Measurements from ENCODE around the gene TRNT1. TPM values are rescaled to one million over a fixed set of nuclear protein-coding genes. Genes with fewer than 3 reads are reported as not detected.
A peak's percentile ranks its signal among the peaks of the same experiment; 100 is the strongest.

Gene TRNT1
- polyA plus RNA-seq, 1 donor: 15.9 TPM

DNA sequence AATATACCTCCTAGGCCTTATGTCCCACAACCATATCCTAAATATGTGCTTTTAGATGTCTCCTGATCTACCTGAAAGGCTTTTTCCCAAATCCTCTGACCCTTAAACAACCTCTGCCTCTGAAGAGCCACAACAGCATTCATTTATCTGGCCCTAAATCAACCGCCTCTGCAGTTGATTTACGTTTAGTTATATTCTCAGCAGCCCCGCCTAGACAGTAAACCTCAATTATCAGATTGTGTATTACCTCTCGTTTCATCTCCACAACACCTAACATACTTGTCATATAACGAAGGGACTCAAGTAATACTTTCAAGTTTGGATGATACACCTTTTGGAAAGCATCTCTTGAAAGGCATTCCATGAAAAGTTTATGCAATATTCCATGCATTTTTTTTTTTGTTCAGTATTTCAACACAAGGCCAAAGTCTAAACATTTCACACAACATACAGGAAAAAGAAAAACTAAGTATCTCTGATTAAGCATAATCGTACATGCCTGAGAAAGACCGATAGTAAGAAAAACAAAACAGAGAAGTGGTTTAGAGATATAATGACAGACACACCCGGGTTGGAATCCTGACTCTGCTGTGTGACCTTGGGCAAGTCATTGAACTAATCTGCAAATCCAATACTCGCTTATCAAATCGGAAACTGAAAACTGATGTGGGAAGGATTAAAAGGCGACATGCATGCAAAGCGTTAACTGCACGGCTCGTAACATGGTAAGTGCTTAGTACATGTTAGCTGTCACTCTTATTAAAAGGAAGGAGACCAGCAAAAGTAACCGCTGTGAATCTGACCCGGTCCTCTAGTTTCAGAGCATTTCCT is 52.0 kb downstream of the TRNT1 start:
- no peak for DNase-seq (ENCODE audit: low read depth)

DNA sequence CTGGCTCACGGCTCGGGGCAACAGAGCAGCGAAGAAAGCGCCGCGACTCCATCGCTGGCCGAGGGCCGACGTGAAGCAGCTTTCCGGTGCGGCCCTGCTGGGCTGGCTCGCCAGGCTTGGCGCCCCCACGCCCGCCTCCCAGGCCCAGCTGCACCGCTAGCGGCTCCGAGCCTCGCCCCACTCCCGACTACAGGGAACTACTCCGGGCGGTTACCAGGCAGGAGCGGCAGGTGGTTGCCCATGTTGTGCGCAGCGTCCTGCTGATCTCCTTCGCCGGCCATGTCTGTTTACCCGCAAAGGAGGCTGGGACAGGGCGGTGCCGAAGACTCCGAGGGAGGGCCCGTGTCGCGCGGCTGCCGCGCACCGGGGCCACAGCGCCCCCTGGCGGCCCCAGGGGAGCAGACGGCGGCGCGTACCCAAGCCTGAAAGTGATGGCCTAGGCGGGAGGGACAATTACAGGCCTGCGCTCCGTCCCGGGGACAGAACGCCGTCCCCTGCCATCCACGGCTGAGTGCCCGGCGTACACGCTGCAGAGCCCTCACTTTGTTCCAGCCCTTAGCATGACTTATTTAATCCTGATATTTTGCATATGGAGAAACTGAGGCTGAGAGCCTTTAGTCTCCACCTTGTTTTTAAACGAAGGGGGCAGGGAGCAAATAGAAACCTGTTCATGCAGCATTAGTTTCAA is 52.8 kb downstream of the TRNT1 start, which contains the start of gene CRBN:
CRBN (minus strand) TSS at position 285 of the 688 bp plus-strand sequence; CDS start at position 281, 4 bp downstream.
- peak; percentile 56 for DNase-seq (ENCODE audit: low read depth)

DNA sequence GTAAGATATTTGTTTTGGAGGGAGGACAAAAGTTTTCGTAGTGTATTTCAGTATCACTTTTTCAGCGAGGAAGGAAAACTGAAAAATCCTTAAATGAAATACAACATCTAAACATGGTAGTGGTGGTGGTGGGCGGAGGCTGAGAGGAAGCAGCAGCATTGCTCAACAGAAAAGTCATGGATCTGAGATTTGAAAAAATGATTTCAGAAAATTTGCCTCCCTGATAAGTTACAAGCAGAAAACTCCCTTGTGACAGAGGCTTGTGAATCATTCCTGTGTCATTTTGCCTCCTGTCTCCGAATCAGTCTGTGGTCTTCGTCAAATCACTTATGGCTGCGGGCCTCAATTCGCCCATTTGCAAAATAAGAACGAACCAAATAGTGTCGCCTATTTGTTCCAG is 53.7 kb downstream of the TRNT1 start:
- no peak for DNase-seq (ENCODE audit: low read depth)

DNA sequence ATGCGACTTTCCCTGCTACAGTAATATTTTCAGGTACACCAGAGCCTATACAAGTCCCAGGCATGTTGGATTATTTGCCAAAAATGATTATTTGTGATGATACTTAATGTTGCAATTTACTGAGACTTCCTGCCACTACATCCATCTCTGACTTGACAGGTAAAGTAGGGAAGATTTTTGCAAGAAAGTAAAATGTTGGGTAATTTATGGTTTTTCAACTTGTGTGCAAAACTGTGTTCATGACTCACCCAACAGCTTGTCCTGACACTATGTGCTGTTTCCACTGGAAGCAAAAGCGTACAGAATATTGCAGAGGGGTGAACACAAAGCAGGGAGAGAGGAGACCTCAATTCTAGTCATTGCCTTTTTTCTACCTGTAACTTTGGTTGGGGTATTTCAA is 58.1 kb downstream of the TRNT1 start:
- DNase-seq (ENCODE audit: low read depth): no peak

DNA sequence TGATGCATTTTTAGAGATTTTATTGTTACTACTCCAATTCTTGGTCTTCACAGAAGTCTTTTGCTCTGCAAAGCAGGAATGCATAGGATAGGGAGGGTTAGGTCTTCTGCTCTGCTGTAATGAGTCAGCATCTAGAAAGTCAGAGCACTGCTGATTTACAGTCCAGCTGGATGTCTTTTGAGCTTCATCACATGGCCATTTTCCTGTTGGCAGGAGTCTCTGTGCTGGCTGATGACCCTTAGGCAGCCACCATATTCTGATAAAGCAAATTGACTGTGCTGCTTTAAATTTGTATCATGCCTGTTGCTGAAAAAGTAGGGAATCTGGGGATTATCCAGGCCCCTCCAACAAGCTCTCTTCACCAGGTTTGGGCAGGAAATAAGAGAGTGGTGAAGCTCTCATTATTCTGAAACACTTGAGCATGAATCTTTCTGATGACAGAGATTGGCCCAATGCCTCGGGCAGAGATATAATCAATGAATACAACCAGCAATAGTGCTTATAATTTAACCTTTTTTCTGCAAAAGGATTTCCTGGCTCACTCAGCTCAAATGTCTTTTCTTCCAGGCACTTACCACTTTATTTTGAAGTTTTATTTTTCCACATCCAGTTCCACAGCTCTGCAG is 62.5 kb downstream of the TRNT1 start:
- DNase-seq (ENCODE audit: low read depth): no peak

DNA sequence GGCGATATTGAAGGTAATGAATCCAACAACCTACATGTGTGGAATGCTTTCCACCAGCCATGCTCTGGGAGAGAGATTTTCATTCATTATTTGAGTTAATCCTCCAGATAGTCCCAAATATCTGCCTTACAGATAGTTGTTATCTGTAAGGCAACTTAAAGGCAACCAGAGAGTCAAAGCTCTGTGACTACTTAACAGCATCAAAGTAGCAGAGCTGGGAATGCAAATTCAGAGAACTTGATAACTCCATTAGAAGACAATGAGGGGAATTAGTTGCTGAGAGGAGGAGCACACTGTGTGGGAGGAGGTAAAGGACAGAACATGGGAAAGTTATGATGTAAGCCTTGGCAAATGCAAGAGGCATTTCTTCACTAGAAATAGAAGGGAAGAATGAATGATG is 63.2 kb downstream of the TRNT1 start:
- DNase-seq (ENCODE audit: low read depth): no peak

DNA sequence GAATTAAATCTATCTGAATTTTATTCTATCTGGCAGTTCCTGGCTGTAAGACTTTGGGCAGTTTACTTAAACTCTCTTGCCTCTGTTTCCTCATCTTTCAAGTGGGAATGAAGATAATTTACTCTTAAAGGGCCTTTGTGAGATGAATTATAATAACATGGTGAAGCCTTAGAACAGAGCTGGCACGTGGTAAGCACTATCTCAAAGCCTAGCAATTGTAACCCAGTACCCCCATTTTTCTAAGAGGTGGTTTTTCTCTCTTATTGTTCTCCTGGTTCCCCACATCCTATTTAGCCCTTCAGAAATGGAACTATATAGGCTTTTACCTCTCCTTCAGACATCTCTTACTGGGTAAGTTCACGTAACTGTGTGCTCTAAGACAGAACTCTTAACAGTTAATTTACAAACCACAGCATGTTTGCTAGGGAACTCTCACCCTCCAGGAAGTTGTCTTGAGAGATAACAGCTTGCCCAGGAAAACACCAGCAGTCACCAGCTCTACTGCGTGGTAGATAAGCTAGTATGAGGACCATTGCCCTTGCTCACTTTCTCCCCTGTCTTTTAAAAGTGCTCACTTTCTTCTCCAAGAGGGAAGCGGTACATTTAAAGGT is 65.0 kb downstream of the TRNT1 start:
- DNase-seq (ENCODE audit: low read depth): no peak

DNA sequence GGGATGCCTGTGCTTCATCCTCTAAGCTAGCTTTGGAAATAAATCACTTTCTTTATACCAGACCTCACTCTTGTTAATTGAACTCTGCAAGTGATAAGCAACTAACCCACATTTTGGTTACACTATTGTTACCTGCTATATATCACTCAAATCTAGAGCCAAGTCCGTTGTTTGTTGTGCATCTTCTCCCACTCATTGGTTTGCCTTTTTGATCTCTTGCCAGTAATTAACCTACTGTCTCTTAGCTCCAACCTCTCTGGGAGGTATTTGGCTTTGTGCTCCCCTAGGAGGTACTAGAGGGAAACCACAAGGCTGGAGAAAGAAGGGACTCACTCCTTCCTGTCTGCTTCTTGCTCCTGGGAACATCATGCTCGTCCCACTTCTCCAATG is 65.5 kb downstream of the TRNT1 start:
- DNase-seq (ENCODE audit: low read depth): no peak

DNA sequence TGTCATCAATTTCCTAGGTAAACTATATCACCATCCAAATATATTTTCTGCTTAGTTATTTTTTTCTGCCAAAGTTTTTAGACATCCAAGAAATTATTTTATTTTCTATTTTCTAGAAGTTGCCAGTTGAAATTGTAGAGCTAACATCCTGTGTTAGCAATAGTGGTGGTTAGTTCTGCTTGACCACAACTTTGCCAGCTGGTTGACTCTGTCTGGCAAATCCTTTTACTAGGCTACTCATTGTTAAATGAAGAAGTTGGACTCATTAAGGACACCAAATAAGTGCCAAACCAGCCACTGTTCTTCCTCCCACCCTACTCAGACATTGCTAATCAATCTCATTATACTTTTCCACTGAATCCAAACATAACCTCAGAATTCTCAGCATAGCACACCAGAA is 68.1 kb downstream of the TRNT1 start:
- DNase-seq (ENCODE audit: low read depth): no peak

DNA sequence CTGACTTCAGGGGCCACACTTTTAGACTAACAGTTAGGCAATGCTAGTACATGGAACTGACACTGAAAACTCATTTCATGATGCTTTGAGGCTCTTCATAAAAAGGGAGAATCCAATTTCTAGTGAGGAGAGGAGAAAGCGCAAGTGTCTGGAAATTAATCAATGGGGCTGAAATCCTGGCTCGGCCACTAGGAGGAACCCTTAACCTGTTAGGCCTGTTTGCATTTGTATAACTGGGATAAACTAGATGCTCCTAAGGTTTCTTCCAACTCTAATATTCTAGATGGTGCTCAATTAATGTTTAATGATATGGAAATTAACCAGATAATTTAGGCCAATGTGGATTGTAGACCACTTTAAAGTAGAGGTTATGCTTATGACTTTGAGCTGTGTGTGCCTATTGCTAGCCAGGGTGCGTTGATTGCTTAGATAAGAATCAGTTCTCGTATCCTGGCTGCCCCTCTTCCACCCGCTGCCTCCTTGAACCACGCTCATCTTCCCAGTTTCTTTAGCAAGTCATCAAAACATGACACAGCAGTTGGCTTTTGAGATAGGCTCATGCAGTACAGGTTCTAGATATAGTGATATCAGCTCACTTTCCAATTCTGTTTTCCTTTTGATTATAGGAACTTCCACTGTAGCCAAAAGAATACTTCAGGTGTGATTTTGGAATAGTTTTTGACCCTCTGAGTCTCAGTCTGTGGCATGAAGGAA is 69.6 kb downstream of the TRNT1 start:
- DNase-seq (ENCODE audit: low read depth): no peak

Other genes with a start within 250 kb of the TRNT1 start
- not detected for gene IL5RA, start 16.6 kb upstream of the TRNT1 start, polyA plus RNA-seq (ENCODE audit: insufficient read length)
- 37.5 TPM for gene CRBN, start 52.8 kb downstream of the TRNT1 start, polyA plus RNA-seq (ENCODE audit: insufficient read length)

All from forelimb muscle (tissue), 1 donor.